ENCODE data around the gene RPL27. TPM values are rescaled to one million over a fixed set of nuclear protein-coding genes. Genes with fewer than 3 reads are reported as not detected.
"Not testable (repeated sequence)": the region's sequence is repeated elsewhere in the genome, so short reads cannot be mapped to it uniquely, and the experiment has no call there.

RPL27 gene
- 1,000 to 10,000 TPM; 1,225 to 1,560 (median 1,448) TPM for polyA plus RNA-seq (ENCODE audit: insufficient read length in 3 of 3)
- long read RNA-seq, donor 1, transcript RPL27-206 (4 exons, 730 nt) = minor isoform, 724 of 1,795 reads
- long read RNA-seq, donor 1, transcript RPL27-201 (5 exons, 505 nt) = major isoform, 893 of 1,795 reads
- long read RNA-seq, donor 1, transcript RPL27-208 (3 exons, 1,872 nt) = minor isoform, 77 of 1,795 reads
- long read RNA-seq, donor 1, partial matches to known transcripts = 93 of 1,795 reads
- long read RNA-seq, donor 1, other reads (novel, unspliced or antisense) = 0 of 1,795 reads
- long read RNA-seq, donor 2, transcript RPL27-201 (5 exons, 505 nt) = major isoform, 1,030 of 2,031 reads
- long read RNA-seq, donor 2, transcript RPL27-204 (4 exons, 318 nt) = minor isoform, 9 of 2,031 reads
- long read RNA-seq, donor 2, transcript RPL27-206 (4 exons, 730 nt) = minor isoform, 781 of 2,031 reads
- long read RNA-seq, donor 2, transcript RPL27-208 (3 exons, 1,872 nt) = minor isoform, 74 of 2,031 reads
- long read RNA-seq, donor 2, partial matches to known transcripts = 124 of 2,031 reads
- long read RNA-seq, donor 2, other reads (novel, unspliced or antisense) = 11 of 2,031 reads
- long read RNA-seq, donor 3, transcript RPL27-201 (5 exons, 505 nt) = minor isoform, 773 of 1,850 reads
- long read RNA-seq, donor 3, transcript RPL27-208 (3 exons, 1,872 nt) = minor isoform, 125 of 1,850 reads
- long read RNA-seq, donor 3, transcript RPL27-204 (4 exons, 318 nt) = minor isoform, 7 of 1,850 reads
- long read RNA-seq, donor 3, transcript RPL27-206 (4 exons, 730 nt) = major isoform, 805 of 1,850 reads
- long read RNA-seq, donor 3, partial matches to known transcripts = 136 of 1,850 reads
- long read RNA-seq, donor 3, other reads (novel, unspliced or antisense) = 0 of 1,850 reads
- long read RNA-seq, donor 4, transcript RPL27-201 (5 exons, 505 nt) = major isoform, 1,155 of 2,425 reads
- long read RNA-seq, donor 4, transcript RPL27-204 (4 exons, 318 nt) = minor isoform, 13 of 2,425 reads
- long read RNA-seq, donor 4, transcript RPL27-208 (3 exons, 1,872 nt) = minor isoform, 134 of 2,425 reads
- long read RNA-seq, donor 4, transcript RPL27-206 (4 exons, 730 nt) = minor isoform, 944 of 2,425 reads
- long read RNA-seq, donor 4, partial matches to known transcripts = 167 of 2,425 reads
- long read RNA-seq, donor 4, other reads (novel, unspliced or antisense) = 8 of 2,425 reads
- long read RNA-seq, donor 5, transcript RPL27-204 (4 exons, 318 nt) = minor isoform, 7 of 1,461 reads
- long read RNA-seq, donor 5, transcript RPL27-206 (4 exons, 730 nt) = minor isoform, 539 of 1,461 reads
- long read RNA-seq, donor 5, transcript RPL27-201 (5 exons, 505 nt) = major isoform, 719 of 1,461 reads
- long read RNA-seq, donor 5, transcript RPL27-208 (3 exons, 1,872 nt) = minor isoform, 107 of 1,461 reads
- long read RNA-seq, donor 5, partial matches to known transcripts = 86 of 1,461 reads
- long read RNA-seq, donor 5, other reads (novel, unspliced or antisense) = 0 of 1,461 reads
- long read RNA-seq, donor 6, transcript RPL27-208 (3 exons, 1,872 nt) = minor isoform, 69 of 1,007 reads
- long read RNA-seq, donor 6, transcript RPL27-201 (5 exons, 505 nt) = major isoform, 491 of 1,007 reads
- long read RNA-seq, donor 6, transcript RPL27-206 (4 exons, 730 nt) = minor isoform, 359 of 1,007 reads
- long read RNA-seq, donor 6, transcript RPL27-204 (4 exons, 318 nt) = minor isoform, 5 of 1,007 reads
- long read RNA-seq, donor 6, partial matches to known transcripts = 80 of 1,007 reads
- long read RNA-seq, donor 6, other reads (novel, unspliced or antisense) = 0 of 1,007 reads
- long read RNA-seq, donor 7, transcript RPL27-206 (4 exons, 730 nt) = minor isoform, 933 of 2,564 reads
- long read RNA-seq, donor 7, transcript RPL27-204 (4 exons, 318 nt) = minor isoform, 11 of 2,564 reads
- long read RNA-seq, donor 7, transcript RPL27-201 (5 exons, 505 nt) = major isoform, 1,125 of 2,564 reads
- long read RNA-seq, donor 7, transcript RPL27-208 (3 exons, 1,872 nt) = minor isoform, 244 of 2,564 reads
- long read RNA-seq, donor 7, partial matches to known transcripts = 235 of 2,564 reads
- long read RNA-seq, donor 7, other reads (novel, unspliced or antisense) = 13 of 2,564 reads
- long read RNA-seq, donor 8, transcript RPL27-208 (3 exons, 1,872 nt) = minor isoform, 74 of 954 reads
- long read RNA-seq, donor 8, transcript RPL27-201 (5 exons, 505 nt) = minor isoform, 404 of 954 reads
- long read RNA-seq, donor 8, transcript RPL27-206 (4 exons, 730 nt) = major isoform, 411 of 954 reads
- long read RNA-seq, donor 8, partial matches to known transcripts = 62 of 954 reads
- long read RNA-seq, donor 8, other reads (novel, unspliced or antisense) = 0 of 954 reads
- long read RNA-seq, donor 9, transcript RPL27-208 (3 exons, 1,872 nt) = minor isoform, 152 of 2,356 reads
- long read RNA-seq, donor 9, transcript RPL27-206 (4 exons, 730 nt) = minor isoform, 869 of 2,356 reads
- long read RNA-seq, donor 9, transcript RPL27-204 (4 exons, 318 nt) = minor isoform, 14 of 2,356 reads
- long read RNA-seq, donor 9, transcript RPL27-201 (5 exons, 505 nt) = major isoform, 1,142 of 2,356 reads
- long read RNA-seq, donor 9, partial matches to known transcripts = 175 of 2,356 reads
- long read RNA-seq, donor 9, other reads (novel, unspliced or antisense) = 0 of 2,356 reads
- long read RNA-seq, donor 10, transcript RPL27-204 (4 exons, 318 nt) = minor isoform, 9 of 1,577 reads
- long read RNA-seq, donor 10, transcript RPL27-201 (5 exons, 505 nt) = major isoform, 758 of 1,577 reads
- long read RNA-seq, donor 10, transcript RPL27-208 (3 exons, 1,872 nt) = minor isoform, 88 of 1,577 reads
- long read RNA-seq, donor 10, transcript RPL27-206 (4 exons, 730 nt) = minor isoform, 596 of 1,577 reads
- long read RNA-seq, donor 10, partial matches to known transcripts = 124 of 1,577 reads
- long read RNA-seq, donor 10, other reads (novel, unspliced or antisense) = 0 of 1,577 reads
- long read RNA-seq, donor 11, transcript RPL27-201 (5 exons, 505 nt) = major isoform, 587 of 1,273 reads
- long read RNA-seq, donor 11, transcript RPL27-204 (4 exons, 318 nt) = minor isoform, 6 of 1,273 reads
- long read RNA-seq, donor 11, transcript RPL27-206 (4 exons, 730 nt) = minor isoform, 489 of 1,273 reads
- long read RNA-seq, donor 11, transcript RPL27-208 (3 exons, 1,872 nt) = minor isoform, 97 of 1,273 reads
- long read RNA-seq, donor 11, partial matches to known transcripts = 92 of 1,273 reads
- long read RNA-seq, donor 11, other reads (novel, unspliced or antisense) = 0 of 1,273 reads
- long read RNA-seq, donor 12, transcript RPL27-208 (3 exons, 1,872 nt) = minor isoform, 90 of 2,228 reads
- long read RNA-seq, donor 12, transcript RPL27-206 (4 exons, 730 nt) = minor isoform, 772 of 2,228 reads
- long read RNA-seq, donor 12, transcript RPL27-204 (4 exons, 318 nt) = minor isoform, 18 of 2,228 reads
- long read RNA-seq, donor 12, transcript RPL27-201 (5 exons, 505 nt) = major isoform, 1,197 of 2,228 reads
- long read RNA-seq, donor 12, partial matches to known transcripts = 145 of 2,228 reads
- long read RNA-seq, donor 12, other reads (novel, unspliced or antisense) = 5 of 2,228 reads
- long read RNA-seq, donor 13, transcript RPL27-204 (4 exons, 318 nt) = minor isoform, 8 of 1,322 reads
- long read RNA-seq, donor 13, transcript RPL27-208 (3 exons, 1,872 nt) = minor isoform, 82 of 1,322 reads
- long read RNA-seq, donor 13, transcript RPL27-201 (5 exons, 505 nt) = major isoform, 561 of 1,322 reads
- long read RNA-seq, donor 13, transcript RPL27-206 (4 exons, 730 nt) = minor isoform, 517 of 1,322 reads
- long read RNA-seq, donor 13, partial matches to known transcripts = 150 of 1,322 reads
- long read RNA-seq, donor 13, other reads (novel, unspliced or antisense) = 0 of 1,322 reads
- long read RNA-seq, donor 14 = 0 reads
- long read RNA-seq, donor 15 = 0 reads
- long read RNA-seq, donor 16, transcript RPL27-201 (5 exons, 505 nt) = major isoform, 1,139 of 2,490 reads
- long read RNA-seq, donor 16, transcript RPL27-208 (3 exons, 1,872 nt) = minor isoform, 166 of 2,490 reads
- long read RNA-seq, donor 16, transcript RPL27-206 (4 exons, 730 nt) = minor isoform, 950 of 2,490 reads
- long read RNA-seq, donor 16, transcript RPL27-204 (4 exons, 318 nt) = minor isoform, 6 of 2,490 reads
- long read RNA-seq, donor 16, partial matches to known transcripts = 226 of 2,490 reads
- long read RNA-seq, donor 16, other reads (novel, unspliced or antisense) = 0 of 2,490 reads

GRCh38 chr17:42997984-42998938, at the start of gene RPL27:
RPL27 (plus strand) TSS chr17:42998419; CDS start chr17:42998751, 332 bp downstream.
- peak; percentile 100 for DNase-seq

GRCh38 chr17:42950044-42950783, 48.0 kb upstream of the RPL27 start:
- DNase-seq = no peak

- no peak for DNase-seq
These were observed 44.5 kb upstream of the RPL27 start for GRCh38 chr17:42953669-42954068.

- peak; percentile 94 for DNase-seq
These were observed 33.9 kb upstream of the RPL27 start, which contains the start of gene AARSD1 for GRCh38 chr17:42964161-42964932. AARSD1 (minus strand) TSS chr17:42964454; CDS start chr17:42964440, 14 bp downstream.

GRCh38 chr17:42967925-42968324, 30.3 kb upstream of the RPL27 start:
- DNase-seq = no peak

- DNase-seq = peak; percentile 55
These were observed 29.1 kb upstream of the RPL27 start for GRCh38 chr17:42969001-42969581.

GRCh38 chr17:42971589-42971988, 26.6 kb upstream of the RPL27 start:
- no peak for DNase-seq

GRCh38 chr17:42973323-42973722, 24.9 kb upstream of the RPL27 start:
- not testable (repeated sequence) for DNase-seq

- DNase-seq = no peak
These were observed 23.0 kb upstream of the RPL27 start for GRCh38 chr17:42975265-42975664.

GRCh38 chr17:42975701-42976100, 22.5 kb upstream of the RPL27 start:
- DNase-seq = not testable (repeated sequence)

- DNase-seq = peak; percentile 44
These were observed 18.5 kb upstream of the RPL27 start, which contains the start of gene PTGES3L for GRCh38 chr17:42979511-42980273. PTGES3L (minus strand) TSS chr17:42980080; CDS start chr17:42980053, 27 bp downstream.
